Vagina (tissue), 2 donors: ENCODE data around the gene ARHGAP6.

Experiments
- POLR2A ChIP-seq, 2 donors: fragments of 450-650 bp; IDR thresholded peaks; one replicate each; pipeline ENCODE4 v1.6.1; 2017; ENCODE audit warnings: antibody characterized with exemption in 2 of 2, mild to moderate bottlenecking in 2 of 2, moderate library complexity in 2 of 2
- TF ChIP-seq, protein P1 (sequence below), 3 experiments: fragments of 450-650 bp in 2 of 3; fragments of 200-600 bp in 1 of 3; sonication (generic) in 1 of 3; IDR thresholded peaks; one replicate each; pipeline ENCODE4 v1.5.1; 2017 to 2019; ENCODE audit warnings: antibody characterized with exemption in 3 of 3, mild to moderate bottlenecking in 2 of 3, moderate library complexity in 2 of 3

DNA sequence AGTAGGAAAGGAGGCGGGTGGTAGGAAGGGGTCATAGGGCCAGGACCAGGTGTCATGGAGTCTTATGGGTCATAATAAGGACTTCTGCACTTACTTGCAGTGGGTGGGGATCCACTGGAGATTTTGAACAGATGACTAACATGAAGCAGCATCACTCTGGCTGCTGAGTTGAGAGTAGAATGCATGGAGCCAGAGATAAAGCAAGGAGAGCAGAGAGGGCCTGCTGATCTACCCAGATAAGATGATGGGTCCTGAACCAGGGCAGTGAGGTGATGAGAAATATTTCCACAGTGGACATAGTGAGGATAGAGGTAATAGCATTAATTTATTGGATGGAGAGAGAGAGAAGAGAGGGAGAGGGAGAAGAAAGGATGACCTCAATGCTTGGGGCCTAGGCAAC is 506.6 kb downstream of the ARHGAP6 start:
- TF ChIP-seq, protein P1, sequence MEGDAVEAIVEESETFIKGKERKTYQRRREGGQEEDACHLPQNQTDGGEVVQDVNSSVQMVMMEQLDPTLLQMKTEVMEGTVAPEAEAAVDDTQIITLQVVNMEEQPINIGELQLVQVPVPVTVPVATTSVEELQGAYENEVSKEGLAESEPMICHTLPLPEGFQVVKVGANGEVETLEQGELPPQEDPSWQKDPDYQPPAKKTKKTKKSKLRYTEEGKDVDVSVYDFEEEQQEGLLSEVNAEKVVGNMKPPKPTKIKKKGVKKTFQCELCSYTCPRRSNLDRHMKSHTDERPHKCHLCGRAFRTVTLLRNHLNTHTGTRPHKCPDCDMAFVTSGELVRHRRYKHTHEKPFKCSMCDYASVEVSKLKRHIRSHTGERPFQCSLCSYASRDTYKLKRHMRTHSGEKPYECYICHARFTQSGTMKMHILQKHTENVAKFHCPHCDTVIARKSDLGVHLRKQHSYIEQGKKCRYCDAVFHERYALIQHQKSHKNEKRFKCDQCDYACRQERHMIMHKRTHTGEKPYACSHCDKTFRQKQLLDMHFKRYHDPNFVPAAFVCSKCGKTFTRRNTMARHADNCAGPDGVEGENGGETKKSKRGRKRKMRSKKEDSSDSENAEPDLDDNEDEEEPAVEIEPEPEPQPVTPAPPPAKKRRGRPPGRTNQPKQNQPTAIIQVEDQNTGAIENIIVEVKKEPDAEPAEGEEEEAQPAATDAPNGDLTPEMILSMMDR (IDR thresholded peaks at IDR 0.05): no peak
- TF ChIP-seq POLR2A (IDR thresholded peaks at IDR 0.05): no peak
